H9 (cell line): Measurements from ENCODE around the gene STX10. TPM values are rescaled to one million over a fixed set of nuclear protein-coding genes. Genes with fewer than 3 reads are reported as not detected.
A peak's percentile ranks its signal among the peaks of the same experiment; 100 is the strongest.

Source experiments
- DNase-seq: peaks from one replicate; pipeline ENCODE4 v3.0.0-alpha.2; 2017
- H2AFZ ChIP-seq: one replicate; pipeline ENCODE4 v1.6.1; 2013; ENCODE audit warnings: mild to moderate bottlenecking, low read length, control low read depth, moderate library complexity
- H2AK5ac ChIP-seq: 2 replicates; pipeline ENCODE4 v1.6.1; 2013; ENCODE audit warnings: low read length, control low read depth, mixed read lengths; ENCODE audit not compliant: insufficient read length
- H2BK120ac ChIP-seq: one replicate; pipeline ENCODE4 v1.6.1; 2013; ENCODE audit warnings: low read depth, mild to moderate bottlenecking, low read length, control low read depth, inconsistent platforms; ENCODE audit not compliant: poor library complexity, severe bottlenecking
- H2BK12ac ChIP-seq: 2 replicates; pipeline ENCODE4 v1.6.1; 2013; ENCODE audit warnings: low read length, control low read depth, mixed read lengths, low read depth; ENCODE audit not compliant: insufficient read length
- H2BK15ac ChIP-seq: 2 replicates; pipeline ENCODE4 v1.6.1; 2013; ENCODE audit warnings: low read depth, low read length, control low read depth
- H2BK20ac ChIP-seq: one replicate; pipeline ENCODE4 v1.6.1; 2013; ENCODE audit warnings: low read depth, mild to moderate bottlenecking, low read length, control low read depth, inconsistent platforms; ENCODE audit not compliant: poor library complexity, severe bottlenecking
- H2BK5ac ChIP-seq: 2 replicates; pipeline ENCODE4 v1.6.1; 2013; ENCODE audit warnings: low read length, control low read depth, mixed read lengths; ENCODE audit not compliant: insufficient read length
- H3K14ac ChIP-seq: 2 replicates; pipeline ENCODE4 v1.6.1; 2013; ENCODE audit warnings: low read length, control low read depth; ENCODE audit not compliant: insufficient read depth
- H3K18ac ChIP-seq: 2 replicates; pipeline ENCODE4 v1.6.1; 2013; ENCODE audit warnings: low read depth, mild to moderate bottlenecking, mixed read lengths, low read length, control low read depth; ENCODE audit not compliant: insufficient read length
- H3K23ac ChIP-seq: 2 replicates; pipeline ENCODE4 v1.6.1; 2013; ENCODE audit warnings: low read length, control low read depth, mixed read lengths, low read depth; ENCODE audit not compliant: insufficient read length
- H3K23me2 ChIP-seq: 2 replicates; pipeline ENCODE4 v1.6.1; 2013; ENCODE audit warnings: low read depth, mild to moderate bottlenecking, mixed read lengths, low read length, control low read depth; ENCODE audit not compliant: insufficient read length, poor library complexity, severe bottlenecking
- H3K27ac ChIP-seq: 2 replicates; pipeline ENCODE4 v1.5.1; 2013; ENCODE audit warnings: low read length, control low read depth, mixed read lengths, low read depth; ENCODE audit not compliant: insufficient read length
- H3K27me3 ChIP-seq: 2 replicates; pipeline ENCODE4 v1.6.1; 2013; ENCODE audit warnings: low read length, control low read depth, inconsistent platforms; ENCODE audit not compliant: insufficient read depth
- H3K4ac ChIP-seq: 2 replicates; pipeline ENCODE4 v1.6.1; 2013; ENCODE audit warnings: low read depth, mild to moderate bottlenecking, control low read depth, inconsistent platforms, low read length, moderate library complexity
- H3K4me1 ChIP-seq: 2 replicates; pipeline ENCODE4 v1.6.1; 2013; ENCODE audit warnings: low read length, control low read depth, inconsistent platforms; ENCODE audit not compliant: insufficient read depth
- H3K4me2 ChIP-seq: 2 replicates; pipeline ENCODE4 v1.6.1; 2013; ENCODE audit warnings: low read length, control low read depth, mixed read lengths; ENCODE audit not compliant: insufficient read length, insufficient read depth
- H3K56ac ChIP-seq: 2 replicates; pipeline ENCODE4 v1.6.1; 2013; ENCODE audit warnings: low read depth, mild to moderate bottlenecking, mixed read lengths, low read length, control low read depth; ENCODE audit not compliant: insufficient read length
- H3K79me1 ChIP-seq: 2 replicates; pipeline ENCODE4 v1.6.1; 2013; ENCODE audit warnings: low read depth, mild to moderate bottlenecking, moderate library complexity, low read length, control low read depth, inconsistent platforms; ENCODE audit not compliant: insufficient read depth, poor library complexity, severe bottlenecking
- H3K79me2 ChIP-seq: 2 replicates; pipeline ENCODE4 v1.6.1; 2013; ENCODE audit warnings: low read length, control low read depth, inconsistent platforms; ENCODE audit not compliant: insufficient read depth
- H3K9ac ChIP-seq: 2 replicates; pipeline ENCODE4 v1.6.1; 2013; ENCODE audit warnings: low read length, control low read depth, mixed read lengths; ENCODE audit not compliant: insufficient read length; ENCODE audit errors: extremely low read depth
- H3K9me3 ChIP-seq: one replicate; pipeline ENCODE4 v1.6.1; 2013; ENCODE audit warnings: low read depth, low read length, inconsistent platforms; ENCODE audit not compliant: control insufficient read depth
- H3T11ph ChIP-seq: one replicate; pipeline ENCODE4 v1.6.1; 2013; ENCODE audit warnings: mild to moderate bottlenecking, low read length, control low read depth, inconsistent platforms
- H4K20me1 ChIP-seq: one replicate; pipeline ENCODE4 v1.6.1; 2013; ENCODE audit not compliant: control insufficient read depth, insufficient read length, insufficient read depth
- H4K5ac ChIP-seq: 2 replicates; pipeline ENCODE4 v1.6.1; 2013; ENCODE audit warnings: low read depth, mild to moderate bottlenecking, mixed read lengths, low read length, control low read depth; ENCODE audit not compliant: insufficient read length
- H4K8ac ChIP-seq: replicated peaks from 2 replicates; pipeline ENCODE4 v1.6.1; 2013; ENCODE audit warnings: low read length, control low read depth, mixed read lengths, low read depth; ENCODE audit not compliant: insufficient read length
- H4K91ac ChIP-seq: 2 replicates; pipeline ENCODE4 v1.6.1; 2013; ENCODE audit warnings: low read depth, mild to moderate bottlenecking, moderate library complexity, mixed read lengths, low read length, control low read depth; ENCODE audit not compliant: insufficient read length
- H3K27ac Mint-ChIP-seq, 3 experiments: 2 replicates in 2 of 3; 3 replicates in 1 of 3; pipeline ENCODE4 v1.8.0; 2020 to 2021; ENCODE audit warnings: mixed read lengths in 3 of 3, mild to moderate bottlenecking in 1 of 3, moderate library complexity in 1 of 3
- H3K27me3 Mint-ChIP-seq: 2 replicates; pipeline ENCODE4 v1.8.0; 2021; ENCODE audit warnings: low read depth, mild to moderate bottlenecking, moderate library complexity, mixed read lengths
- H3K36me3 Mint-ChIP-seq, 3 experiments: 2 replicates in 2 of 3; 3 replicates in 1 of 3; pipeline ENCODE4 v1.8.0; 2020 to 2021; ENCODE audit warnings: low read depth in 3 of 3, mixed read lengths in 3 of 3; ENCODE audit not compliant: insufficient read depth in 1 of 3
- H3K4me1 Mint-ChIP-seq, 2 experiments: 2 replicates each; pipeline ENCODE4 v1.8.0; 2020; ENCODE audit warnings: mixed read lengths in 2 of 2
- H3K4me3 Mint-ChIP-seq, 2 experiments: 2 replicates in 1 of 2; 3 replicates in 1 of 2; pipeline ENCODE4 v1.8.0; 2020 to 2021; ENCODE audit warnings: mild to moderate bottlenecking in 2 of 2, mixed read lengths in 2 of 2, moderate library complexity in 1 of 2
- H3K9me3 Mint-ChIP-seq, 2 experiments: 2 replicates in 1 of 2; 3 replicates in 1 of 2; pipeline ENCODE4 v1.8.0; 2020; ENCODE audit warnings: mild to moderate bottlenecking in 2 of 2, mixed read lengths in 2 of 2, moderate library complexity in 1 of 2
- CTCF ChIP-seq: fragments of 200-600 bp; sonication (generic); conservative IDR thresholded peaks from 3 replicates; pipeline ENCODE4 v1.8.0; 2021; ENCODE audit warnings: antibody characterized with exemption, mild to moderate bottlenecking
- WGBS: extraction: QIAGEN DNeasy Blood & Tissue Kit; methylation state at CpG from one replicate; pipeline ENCODE4 v1.1.7; 2013; ENCODE audit warnings: missing lambda C conversion rate, low lambda C conversion rate, mixed read lengths; ENCODE audit not compliant: insufficient read length; ENCODE audit errors: extremely low coverage; 5-methylcytosine and 5-hydroxymethylcytosine counted together
- total RNA-seq: library from RNA; stranded (reverse); gene quantifications from 2 replicates; pipeline ENCODE4 v1.2.1, GENCODE V29; 2021

STX10 gene
- total RNA-seq, 1 experiment from 2014 or later, result 39.4 TPM

- Mint-ChIP-seq H3K27me3 (peaks cover 85% of the 10 kb centered on the region), H3K9me3 (peaks cover 4 to 7% of the 10 kb centered on the region in 2 experiments; a peak in 4 of 5 replicates), H3K27ac (no peak overlapping the region), H3K4me1 (peaks cover 35 to 52% of the 10 kb centered on the region in 2 experiments), H3K36me3 (no peaks in the 10 kb centered on the region; a peak in 1 of 7 replicates), H3K4me3 (peak overlapping the region; percentile 55 to 76)
- no peak overlapping the region for H2AFZ ChIP-seq
- H3K79me2 ChIP-seq, result no peaks in the 10 kb centered on the region
- TF ChIP-seq CTCF, result no peak
- H3K23ac ChIP-seq, result no peak overlapping the region
- H2BK15ac ChIP-seq, result no peak overlapping the region
- H2BK120ac ChIP-seq, result no peak overlapping the region
- H3K9ac ChIP-seq, result no peak overlapping the region
- peak; percentile 89 for DNase-seq
- H3T11ph ChIP-seq, result no peak overlapping the region
- H3K4ac ChIP-seq, result no peak overlapping the region
- H3K56ac ChIP-seq, result no peak overlapping the region
- no peaks in the 10 kb centered on the region for H3K9me3 ChIP-seq
- no peak overlapping the region for H2BK12ac ChIP-seq
- no peaks in the 10 kb centered on the region for H3K79me1 ChIP-seq
- no peak overlapping the region for H3K14ac ChIP-seq
- WGBS, result no CpG with 5 or more reads among the region's 25 CpGs
- no peak overlapping the region for H3K18ac ChIP-seq
- H3K27ac ChIP-seq, result no peak overlapping the region
- no peak overlapping the region for H4K5ac ChIP-seq
- H2AK5ac ChIP-seq, result no peak overlapping the region
- H3K4me2 ChIP-seq, result peak overlapping the region; percentile 67
- H4K8ac ChIP-seq, result no peak overlapping the region
- 0 out of 2 replicates have a peak, but pooled peaks cover 2% of the 10 kb centered on the region for H3K4me1 ChIP-seq
- no peak overlapping the region for H2BK20ac ChIP-seq
- peaks cover 13% of the 10 kb centered on the region for H3K23me2 ChIP-seq
- no peak overlapping the region for H2BK5ac ChIP-seq
- H4K20me1 ChIP-seq, result no peaks in the 10 kb centered on the region
- peaks cover 37% of the 10 kb centered on the region; the same call in 1 of the 2 replicates for H3K27me3 ChIP-seq
- H4K91ac ChIP-seq, result no peak overlapping the region
Measured at GRCh38 chr19:13095393-13095784, 54.8 kb downstream of the STX10 start.
